Aorta (tissue), 5 donors: ENCODE measurements around the gene OAS2. TPM values are rescaled to one million over a fixed set of nuclear protein-coding genes. Genes with fewer than 3 reads are reported as not detected.
"Not testable (repeated sequence)": the region's sequence is repeated elsewhere in the genome, so short reads cannot be mapped to it uniquely, and the experiment has no call there.

Experiments
- ATAC-seq: fragments of 200-7000 bp; cut with Tn5 transposase; one replicate; pipeline ENCODE4 v1.9.1; 2022; ENCODE audit warnings: moderate library complexity; ENCODE audit not compliant: low FRiP score
- DNase-seq, 2 donors: peaks; one replicate each; pipeline ENCODE4 v3.0.0-alpha.2; 2020
- H3K27ac ChIP-seq, 2 donors: one replicate each; pipeline ENCODE4 v1.5.1; 2013; ENCODE audit warnings: low read length in 2 of 2, mild to moderate bottlenecking in 2 of 2, moderate library complexity in 2 of 2, control low read depth in 1 of 2, inconsistent platforms in 1 of 2, low read depth in 1 of 2
- H3K27me3 ChIP-seq, 2 donors: one replicate each; pipeline ENCODE4 v1.6.1; 2013; ENCODE audit warnings: control low read depth in 1 of 2, low read length in 1 of 2, mild to moderate bottlenecking in 1 of 2, moderate library complexity in 1 of 2; ENCODE audit not compliant: insufficient read depth in 2 of 2, control insufficient read depth in 1 of 2
- H3K36me3 ChIP-seq, 2 donors: one replicate each; pipeline ENCODE4 v1.6.1; 2013; ENCODE audit warnings: control low read depth in 1 of 2, low read length in 1 of 2, mild to moderate bottlenecking in 1 of 2; ENCODE audit not compliant: insufficient read depth in 2 of 2, control insufficient read depth in 1 of 2
- H3K4me1 ChIP-seq, 2 donors: one replicate each; pipeline ENCODE4 v1.6.1; 2013; ENCODE audit warnings: low read length in 2 of 2, control low read depth in 1 of 2, mild to moderate bottlenecking in 1 of 2, moderate library complexity in 1 of 2; ENCODE audit not compliant: insufficient read depth in 2 of 2, control insufficient read depth in 1 of 2
- H3K4me3 ChIP-seq, 2 donors: one replicate each; pipeline ENCODE4 v1.5.1; 2013; ENCODE audit warnings: low read length in 2 of 2, control low read depth in 1 of 2, mild to moderate bottlenecking in 1 of 2
- H3K9me3 ChIP-seq: one replicate; pipeline ENCODE4 v1.6.1; 2013; ENCODE audit warnings: mild to moderate bottlenecking, low read length; ENCODE audit not compliant: control insufficient read depth
- WGBS, 2 donors: extraction: QIAGEN DNeasy Blood & Tissue Kit; methylation state at CpG; one replicate each; pipeline ENCODE4 v1.1.7; 2013; 5-methylcytosine and 5-hydroxymethylcytosine counted together
- intact Hi-C, 2 donors: fragments of 100-400 bp; cut with DNase I; formaldehyde crosslinking; loops; one replicate each; pipeline versions ENCODE4 v1.14.2 to v1.15.0; 2022
- polyA plus RNA-seq, 2 donors: library from polyadenylated mRNA; stranded (reverse); fragments of 200-250 nt; gene quantifications; one replicate each; pipeline ENCODE4 v1.2.3, GENCODE V29; 2013
- total RNA-seq, 2 donors: library from RNA; stranded (reverse); fragmentation: NEBNext Ultra II Directional; extraction: Animal tissue kit (Norgen Biotek cat#: 25700); gene quantifications; one replicate each; pipeline ENCODE4 v1.2.1, GENCODE V29; 2021
- donor health status: healthy with polysubstance abuse.
- donor health status: Bipolar disorder and iron deficiency.
- donor health status: DM: no; HTN: no; CAD: no.
- donor health status: DM: no; HTN: no; CAD: no.
- donor health status: DM: yes; HTN: yes; CAD: no.

The OAS2 gene
- total and polyA plus RNA-seq, 4 donors: 4.8 to 18.6 (median 10.4) TPM

- Histone ChIP-seq H3K27me3 (no peaks in the 10 kb centered on the region), H3K9me3 (no peaks in the 10 kb centered on the region), H3K4me1 (no peaks in the 10 kb centered on the region), H3K27ac (no peak overlapping the region), H3K4me3 (no peak overlapping the region), H3K36me3 (peaks cover 1 to 5% of the 10 kb centered on the region in 2 donors)
- no peak for ATAC-seq
- intact Hi-C loops: no loop called here
- no peak for DNase-seq
- WGBS, 2 donors: 78 to 82% methylated on average over 14 of the region's 14 CpGs
These were observed 31.9 kb upstream of the OAS2 start for GRCh38 chr12:112946236-112947000.

- H3K36me3 ChIP-seq: peaks cover 1 to 5% of the 10 kb centered on the region in 2 donors
These were observed 31.0 kb upstream of the OAS2 start for GRCh38 chr12:112947314-112947713.

GRCh38 chr12:112947761-112948160 is 30.6 kb upstream of the OAS2 start:
- H3K27me3 ChIP-seq: no peaks in the 10 kb centered on the region
- whole genome bisulfite sequencing, 2 donors: 90 to 96% methylated on average over 5 of the region's 5 CpGs
- intact Hi-C loops: no loop called here

More at GRCh38 chr12:112947314-112947713, 31.0 kb upstream of the OAS2 start:
- ATAC-seq (no peak), DNase-seq (no peak)
- intact Hi-C loops: no loop called here
- Histone ChIP-seq H3K4me1 (no peaks in the 10 kb centered on the region), H3K27ac (no peak overlapping the region), H3K9me3 (no peaks in the 10 kb centered on the region), H3K4me3 (no peak overlapping the region), H3K27me3 (no peaks in the 10 kb centered on the region)
- WGBS, 2 donors: 46 to 47% methylated on average over 1 of the region's 1 CpG

GRCh38 chr12:112948806-112949205 is 29.5 kb upstream of the OAS2 start:
- 95 to 97% methylated on average over 7 of the region's 7 CpGs for WGBS, 2 donors
- DNase-seq (no peak), ATAC-seq (no peak)
- Histone ChIP-seq H3K36me3 (peaks cover 1 to 5% of the 10 kb centered on the region in 2 donors), H3K4me3 (no peak overlapping the region), H3K9me3 (no peaks in the 10 kb centered on the region), H3K27ac (no peak overlapping the region), H3K27me3 (no peaks in the 10 kb centered on the region), H3K4me1 (no peaks in the 10 kb centered on the region)
- intact Hi-C loops: no loop called here

More at GRCh38 chr12:112947761-112948160, 30.6 kb upstream of the OAS2 start:
- no peak overlapping the region for H3K27ac ChIP-seq
- ATAC-seq (no peak), DNase-seq (no peak)
- no peaks in the 10 kb centered on the region for H3K4me1 ChIP-seq
- no peak overlapping the region for H3K4me3 ChIP-seq
- H3K9me3 ChIP-seq: no peaks in the 10 kb centered on the region
- peaks cover 1 to 5% of the 10 kb centered on the region in 2 donors for H3K36me3 ChIP-seq

GRCh38 chr12:112950701-112951100 is 27.6 kb upstream of the OAS2 start:
- intact Hi-C loops: no loop called here
- WGBS, 2 donors: 89 to 91% methylated on average over 11 of the region's 11 CpGs
- H3K9me3 ChIP-seq: no peaks in the 10 kb centered on the region
- ATAC-seq (no peak), DNase-seq (no peak)
- H3K36me3 ChIP-seq: peaks cover 1 to 5% of the 10 kb centered on the region in 2 donors
- H3K27ac ChIP-seq: no peak overlapping the region
- no peaks in the 10 kb centered on the region for H3K27me3 ChIP-seq
- no peak overlapping the region for H3K4me3 ChIP-seq
- H3K4me1 ChIP-seq: no peaks in the 10 kb centered on the region

- intact Hi-C loops, H3K4me3 ChIP-seq, H3K27me3 ChIP-seq, ATAC-seq, H3K27ac ChIP-seq, H3K36me3 ChIP-seq, H3K4me1 ChIP-seq, H3K9me3 ChIP-seq, DNase-seq: not testable (repeated sequence)
- 89 to 93% methylated on average over 4 of the region's 4 CpGs for WGBS, 2 donors
These were observed 21.2 kb upstream of the OAS2 start for GRCh38 chr12:112957125-112957524.

- Histone ChIP-seq H3K27ac (no peak overlapping the region), H3K4me3 (no peak overlapping the region), H3K9me3 (peaks cover 4% of the 10 kb centered on the region), H3K27me3 (no peaks in the 10 kb centered on the region), H3K4me1 (no peaks in the 10 kb centered on the region), H3K36me3 (peaks cover 0 to 4% of the 10 kb centered on the region in 2 donors)
- ATAC-seq: no peak
- WGBS, 2 donors: 83 to 88% methylated on average over 7 of the region's 7 CpGs
- DNase-seq: no peak
- intact Hi-C loops: no loop called here
These were observed 17.2 kb upstream of the OAS2 start for GRCh38 chr12:112961074-112961473.

- Histone ChIP-seq H3K4me3 (no peak overlapping the region), H3K27ac (no peak overlapping the region), H3K27me3 (no peaks in the 10 kb centered on the region), H3K36me3 (peaks cover 0 to 4% of the 10 kb centered on the region in 2 donors), H3K4me1 (no peaks in the 10 kb centered on the region), H3K9me3 (peaks cover 4% of the 10 kb centered on the region)
- 80 to 82% methylated on average over 4 of the region's 4 CpGs for WGBS, 2 donors
- intact Hi-C loops: no loop called here
- no peak for ATAC-seq
- no peak for DNase-seq
These were observed 16.8 kb upstream of the OAS2 start for GRCh38 chr12:112961536-112961935.

- DNase-seq (no peak), ATAC-seq (no peak)
- intact Hi-C loops: no loop called here
- no peak overlapping the region for H3K27ac ChIP-seq
- no peaks in the 10 kb centered on the region for H3K4me1 ChIP-seq
- WGBS, 2 donors: 96 to 97% methylated on average over 7 of the region's 7 CpGs
- peaks cover 0 to 4% of the 10 kb centered on the region in 2 donors for H3K36me3 ChIP-seq
- no peaks in the 10 kb centered on the region for H3K27me3 ChIP-seq
- no peak overlapping the region for H3K4me3 ChIP-seq
- peaks cover 4% of the 10 kb centered on the region for H3K9me3 ChIP-seq
These were observed 15.8 kb upstream of the OAS2 start for GRCh38 chr12:112962561-112962960.
